Right forelimb (tissue), 1 donor: ENCODE results near the gene KRT75.
"Not testable (repeated sequence)": the region's sequence is repeated elsewhere in the genome, so short reads cannot be mapped to it uniquely, and the experiment has no call there.

ENCODE experiments used
- DNase-seq: peaks from one replicate; pipeline ENCODE4 v3.0.0-alpha.2; 2018

The KRT75 gene

GRCh38 chr12:52434081-52434733 lies at the start of gene KRT75:
KRT75 (minus strand) TSS chr12:52434371; CDS start chr12:52434304, 67 bp downstream.
- no peak for DNase-seq

DNA sequence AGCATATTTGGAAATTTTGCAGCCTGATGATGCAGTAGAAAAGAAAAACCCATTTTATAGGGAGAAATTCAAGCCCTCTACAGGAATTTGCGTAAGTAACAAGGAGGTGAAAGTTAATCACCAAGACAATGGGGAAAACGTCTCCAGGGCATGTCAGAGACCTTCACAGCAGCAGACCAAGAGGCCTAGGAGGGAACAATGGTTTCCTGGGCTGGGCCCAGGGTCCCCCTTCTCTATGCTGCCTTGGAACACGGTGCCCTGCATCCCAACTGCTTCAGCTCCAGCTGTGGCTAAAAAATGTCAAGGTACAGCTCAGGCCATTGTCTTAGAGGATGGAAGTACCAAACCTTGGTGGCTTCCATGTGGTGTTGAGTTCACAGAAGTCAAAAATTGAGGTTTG lies 45.9 kb upstream of the KRT75 start:
- DNase-seq, result no peak

GRCh38 chr12:52477651-52478050 lies 43.5 kb upstream of the KRT75 start:
- DNase-seq, result no peak

DNA sequence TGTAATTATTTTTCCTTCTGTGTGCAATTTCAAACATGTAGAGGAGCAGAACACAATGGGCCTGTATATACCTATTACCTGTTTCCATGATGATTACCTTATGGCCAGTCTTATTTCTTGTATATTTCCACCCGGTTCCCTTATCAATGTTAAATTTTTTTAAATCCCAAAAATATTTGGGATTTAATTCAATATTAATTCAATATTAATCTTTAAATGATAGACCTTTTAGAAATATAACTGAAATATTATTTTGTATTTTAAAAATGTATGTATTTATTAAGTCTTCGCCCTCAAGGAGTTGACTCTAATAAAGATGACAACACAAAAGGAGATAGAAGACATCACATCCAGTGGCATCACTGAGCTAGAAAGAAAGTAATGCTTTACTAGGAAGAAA lies 40.0 kb upstream of the KRT75 start:
- no peak for DNase-seq

GRCh38 chr12:52473768-52474167 lies 39.6 kb upstream of the KRT75 start, which contains the start of gene KRT6C:
KRT6C (minus strand) TSS chr12:52473805; CDS start chr12:52473737, 68 bp downstream.
- DNase-seq, result no peak

GRCh38 chr12:52469853-52470252 lies 35.7 kb upstream of the KRT75 start:
- DNase-seq, result no peak

DNA sequence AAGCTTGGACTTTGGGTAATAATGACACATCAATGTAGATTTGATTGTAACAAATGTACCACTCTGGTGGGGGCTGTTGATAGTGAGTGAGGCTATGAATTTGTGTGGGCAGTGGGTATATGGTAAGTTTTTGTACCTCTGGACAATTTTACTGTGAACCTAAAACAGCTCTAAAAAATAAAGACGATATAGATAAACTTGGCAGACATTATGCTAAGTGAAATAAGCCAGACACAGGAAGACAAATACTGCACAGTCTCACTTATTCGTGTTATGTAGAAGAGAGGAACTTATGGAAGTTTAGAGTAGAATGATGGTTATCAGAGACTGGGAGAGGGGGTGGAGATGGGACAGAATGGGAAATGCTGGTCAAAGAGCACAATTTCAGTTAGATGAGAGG lies 30.7 kb upstream of the KRT75 start:
- no peak for DNase-seq

GRCh38 chr12:52461693-52462092 lies 27.5 kb upstream of the KRT75 start:
- no peak for DNase-seq

DNA sequence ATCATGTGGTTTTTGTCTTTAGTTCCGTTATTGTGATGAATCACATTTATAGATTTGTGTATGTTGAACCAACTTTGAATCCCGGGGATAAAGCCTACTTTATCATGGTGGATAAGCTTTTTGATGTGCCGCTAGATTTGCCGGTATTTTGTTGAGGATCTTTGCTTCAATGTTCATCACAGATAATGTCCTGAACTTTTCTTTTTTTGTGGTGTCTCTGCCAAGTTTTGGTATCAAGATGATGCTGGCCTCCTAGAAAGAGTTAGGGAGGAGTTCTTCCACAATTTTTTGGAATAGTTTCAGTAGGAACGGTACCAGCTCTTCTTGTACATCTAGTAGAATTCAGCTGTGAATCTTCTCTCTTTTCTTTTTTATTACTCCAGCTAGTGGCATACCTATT lies 24.7 kb upstream of the KRT75 start:
- no peak for DNase-seq

GRCh38 chr12:52455821-52456220 lies 21.6 kb upstream of the KRT75 start:
- no peak for DNase-seq

DNA sequence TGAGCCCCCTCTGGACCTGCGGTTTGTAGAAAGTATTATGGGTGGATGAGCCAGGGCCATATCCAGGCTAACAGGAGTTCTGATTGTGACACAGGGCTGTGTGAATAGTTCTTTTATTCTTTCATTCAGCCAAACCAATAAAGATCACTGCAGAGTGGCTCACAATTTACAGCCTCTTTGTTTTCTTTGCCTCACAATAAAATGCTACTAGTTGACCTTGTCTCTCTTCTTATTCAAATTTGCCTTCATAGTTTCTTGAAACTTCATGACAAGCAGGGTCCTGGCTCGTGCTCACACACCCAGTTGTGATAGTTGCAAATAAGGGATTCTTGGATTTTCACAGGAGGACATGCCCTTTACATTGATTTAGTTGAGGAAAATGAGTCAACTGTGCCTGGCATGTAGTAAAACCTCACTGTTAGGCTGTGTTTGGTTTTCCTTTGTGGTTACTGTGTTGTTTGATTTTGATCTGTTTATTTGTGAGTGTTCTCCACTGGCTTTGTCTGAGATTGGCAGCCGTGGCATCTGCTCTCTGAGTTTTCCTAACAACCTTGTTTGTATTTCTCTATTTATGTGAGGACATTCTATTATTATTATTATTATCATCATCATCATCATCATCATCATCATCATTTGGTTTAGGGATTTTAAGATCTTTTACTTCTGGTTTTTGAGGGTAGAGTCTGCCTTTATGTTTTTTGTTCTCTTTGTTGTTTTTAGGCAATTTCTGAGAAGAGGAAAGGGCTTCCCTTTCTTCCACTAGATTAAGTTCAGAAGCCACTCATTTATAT lies 20.4 kb upstream of the KRT75 start:
- no peak for DNase-seq

GRCh38 chr12:52452101-52452500 lies 17.9 kb upstream of the KRT75 start, which contains the start of gene KRT6B:
KRT6B (minus strand) TSS chr12:52452146; CDS start chr12:52452078, 68 bp downstream.
- no peak for DNase-seq

DNA sequence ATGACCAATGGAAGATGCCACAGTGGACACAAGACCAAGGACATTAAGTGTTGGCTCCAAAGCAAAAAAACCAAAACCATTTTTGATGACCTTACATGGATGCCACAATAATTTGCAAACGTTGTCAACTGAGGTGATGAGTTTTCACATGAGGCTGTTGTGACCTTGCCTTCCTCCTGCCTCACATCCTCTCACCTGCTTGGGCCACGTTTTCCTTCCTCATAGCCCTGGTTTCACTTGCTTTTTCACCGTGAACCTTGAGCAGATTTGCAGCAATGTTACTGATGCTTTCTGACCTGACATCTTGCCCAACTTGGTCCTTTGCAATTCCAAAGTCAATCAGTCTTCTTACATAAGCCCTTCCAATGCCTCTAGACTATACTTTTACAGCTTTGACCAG lies 14.1 kb upstream of the KRT75 start:
- no peak for DNase-seq

- DNase-seq, result not testable (repeated sequence)
Measured at GRCh38 chr12:52447196-52447595, 13.0 kb upstream of the KRT75 start.

DNA sequence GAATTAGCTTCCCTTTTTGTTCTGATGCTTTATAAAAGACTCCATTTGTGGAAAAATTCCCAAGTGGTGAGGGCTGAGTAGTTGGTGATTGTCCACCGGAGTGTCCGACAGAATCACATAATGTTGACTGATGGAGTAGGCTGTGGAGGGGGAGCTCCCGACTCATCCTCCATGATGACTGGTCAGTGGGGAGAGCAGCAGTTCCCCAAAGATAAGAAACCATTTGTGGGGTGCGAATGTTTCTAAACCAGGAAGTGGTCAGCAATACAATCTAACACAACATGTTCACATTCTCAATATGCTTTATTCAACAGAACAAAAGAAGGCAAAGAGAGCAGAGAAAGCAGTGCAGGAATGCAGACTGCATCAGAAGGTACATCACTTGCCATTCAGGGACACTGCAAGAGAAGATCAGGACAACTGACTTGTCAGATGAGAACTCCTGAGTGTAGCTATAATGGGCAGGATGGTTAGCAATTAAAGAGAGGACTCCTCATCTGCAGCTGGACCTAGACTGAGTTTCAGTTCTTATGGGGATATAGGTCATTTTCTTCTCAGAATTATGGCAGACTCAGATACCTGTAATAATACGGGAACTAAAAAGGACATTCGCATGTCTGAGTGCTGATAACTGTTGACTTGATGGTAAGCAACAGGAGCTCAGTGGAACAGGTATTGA lies 12.3 kb upstream of the KRT75 start:
- no peak for DNase-seq

GRCh38 chr12:52445876-52446275 lies 11.7 kb upstream of the KRT75 start:
- no peak for DNase-seq

- DNase-seq, result no peak
Measured at GRCh38 chr12:52444647-52445595, 10.8 kb upstream of the KRT75 start.

GRCh38 chr12:52443966-52444365 lies 9.8 kb upstream of the KRT75 start:
- no peak for DNase-seq

DNA sequence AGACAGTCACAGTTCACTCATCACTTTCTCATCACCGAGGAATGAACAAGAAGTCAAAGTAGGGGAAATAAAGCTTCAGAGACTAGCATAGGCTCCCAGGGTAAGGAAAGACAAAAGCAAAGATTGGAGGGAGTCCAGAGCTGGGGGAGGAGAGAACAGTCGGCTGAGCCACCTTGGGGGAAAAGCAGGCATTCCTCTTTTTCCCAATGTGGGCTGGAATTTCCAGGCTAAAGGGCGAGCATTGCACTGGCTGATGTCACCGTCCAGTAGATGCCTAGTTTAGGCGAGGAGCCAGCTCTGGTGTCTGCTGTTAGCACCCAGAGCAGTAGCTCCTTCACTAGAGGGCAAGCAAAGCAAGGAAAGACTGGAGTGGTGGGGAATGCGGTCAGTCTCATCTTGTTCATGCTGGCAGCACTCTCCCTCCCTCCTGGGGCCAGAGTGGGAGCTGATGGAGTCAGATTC lies 8.5 kb upstream of the KRT75 start:
- DNase-seq, result no peak

DNA sequence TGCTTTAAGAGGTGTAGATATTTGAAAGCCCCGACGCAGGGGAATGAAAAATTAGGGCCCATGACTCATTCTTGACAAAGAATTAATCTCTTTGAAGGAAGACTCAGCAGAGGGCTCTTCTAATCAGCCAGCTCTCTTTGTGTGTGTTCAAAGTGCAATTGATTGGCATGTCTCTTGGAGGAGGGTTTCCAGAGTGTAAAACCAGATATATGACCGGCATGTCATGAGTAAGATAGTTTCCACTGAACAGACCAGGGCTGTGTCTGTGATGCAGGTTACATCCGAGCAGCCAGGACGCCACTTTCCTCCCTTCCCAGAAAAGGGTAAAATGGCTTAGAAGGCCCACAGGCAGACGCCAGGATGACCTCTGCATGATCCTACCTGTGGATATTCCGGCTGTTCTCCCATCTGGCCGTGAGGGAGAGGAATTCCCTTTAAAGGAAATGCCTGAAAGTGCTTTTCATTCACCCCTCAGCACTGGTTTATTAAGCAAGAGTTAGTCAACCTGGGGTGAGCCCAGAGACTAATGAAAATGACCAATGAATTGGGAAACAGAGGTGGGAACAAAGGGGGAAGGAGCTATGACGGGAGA lies 7.2 kb upstream of the KRT75 start:
- DNase-seq, result no peak

DNA sequence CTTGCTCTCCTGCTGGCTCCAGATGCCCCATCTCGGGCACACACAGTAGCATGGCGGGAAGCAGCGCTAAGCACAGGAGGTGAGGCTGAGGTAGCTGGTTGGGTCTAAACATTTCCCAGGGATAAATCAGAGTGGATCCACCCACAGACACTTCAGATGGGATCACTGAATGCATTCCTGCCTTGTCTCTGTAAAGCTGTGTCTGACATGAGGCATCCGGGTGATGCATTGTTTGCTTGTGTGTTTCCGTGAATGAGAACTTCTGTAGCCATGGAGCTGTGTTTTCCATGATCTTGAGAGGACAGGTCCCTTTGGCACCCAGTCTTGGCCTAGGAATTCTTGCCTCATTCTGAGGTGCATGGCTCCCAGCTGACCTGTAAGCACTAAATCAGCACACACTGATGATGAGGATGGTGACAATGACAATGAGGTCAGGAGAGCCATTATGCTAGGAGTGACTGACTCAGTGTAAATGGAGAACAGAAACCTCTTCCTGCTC lies 6.7 kb upstream of the KRT75 start:
- no peak for DNase-seq

DNA sequence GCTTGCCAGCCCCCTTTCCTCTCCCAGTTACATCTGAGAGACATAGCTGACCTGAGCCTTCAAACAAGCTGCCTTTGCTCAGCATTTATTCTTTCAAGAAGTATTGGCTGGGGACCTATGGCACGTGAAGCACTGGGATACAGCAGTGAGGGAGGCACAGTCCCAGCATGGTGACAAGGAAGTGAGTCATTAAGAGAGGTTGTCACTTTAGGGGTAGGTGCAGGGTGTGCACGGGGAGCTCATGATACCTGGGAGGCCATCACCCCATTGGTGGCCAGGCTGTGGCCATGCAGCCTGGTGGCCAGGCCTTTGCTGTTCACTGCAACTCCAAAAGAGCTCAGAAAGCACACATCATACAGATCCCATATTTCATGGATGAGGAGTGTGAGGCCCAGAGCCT lies 5.7 kb upstream of the KRT75 start:
- no peak for DNase-seq
